Fibroblast of the conjunctiva (primary cell): Measurements from ENCODE around the gene MMAA.
"Not testable (repeated sequence)": the region's sequence is repeated elsewhere in the genome, so short reads cannot be mapped to it uniquely, and the experiment has no call there.

ENCODE experiments used
- DNase-seq: peaks from one replicate; pipeline ENCODE4 v3.0.0-alpha.2; 2010; ENCODE audit warnings: low read depth

Gene MMAA

GRCh38 chr4:145618932-145619638 lies at the start of gene MMAA:
Gene MMAA (plus strand): TSS chr4:145619385. CDS start chr4:145639140, 19,755 bp downstream.
- DNase-seq: peak; percentile 87

- not testable (repeated sequence) for DNase-seq
Observed at GRCh38 chr4:145574546-145574945, 44.6 kb upstream of the MMAA start.

- no peak for DNase-seq
Observed at GRCh38 chr4:145580906-145581305, 38.3 kb upstream of the MMAA start.

- DNase-seq: no peak
Observed at GRCh38 chr4:145583191-145584055, 35.8 kb upstream of the MMAA start.

GRCh38 chr4:145587088-145587754 lies 32.0 kb upstream of the MMAA start:
- DNase-seq: no peak

- not testable (repeated sequence) for DNase-seq
Observed at GRCh38 chr4:145589381-145589780, 29.8 kb upstream of the MMAA start.

GRCh38 chr4:145589916-145590702 lies 29.1 kb upstream of the MMAA start:
- no peak for DNase-seq

GRCh38 chr4:145602129-145602760 lies 16.9 kb upstream of the MMAA start:
- no peak for DNase-seq

GRCh38 chr4:145605941-145606340 lies 13.2 kb upstream of the MMAA start:
- DNase-seq: no peak

GRCh38 chr4:145609481-145610427 lies 9.4 kb upstream of the MMAA start:
- DNase-seq: peak; percentile 69

GRCh38 chr4:145613566-145614232 lies 5.5 kb upstream of the MMAA start:
- no peak for DNase-seq

- DNase-seq: no peak
Observed at GRCh38 chr4:145614233-145614610, 5.0 kb upstream of the MMAA start.

- no peak for DNase-seq
Observed at GRCh38 chr4:145618210-145618931, 814 bp upstream of the MMAA start.

GRCh38 chr4:145619639-145619996 lies 433 bp downstream of the MMAA start:
- DNase-seq: peak; percentile 27

GRCh38 chr4:145622067-145622466 lies 2.9 kb downstream of the MMAA start:
- DNase-seq: not testable (repeated sequence)

- no peak for DNase-seq
Observed at GRCh38 chr4:145623831-145624230, 4.6 kb downstream of the MMAA start.

- DNase-seq: no peak
Observed at GRCh38 chr4:145625677-145626622, 6.8 kb downstream of the MMAA start.

GRCh38 chr4:145626623-145626982 lies 7.4 kb downstream of the MMAA start:
- DNase-seq: no peak
